ENCODE data around the gene AGBL1. TPM values are rescaled to one million over a fixed set of nuclear protein-coding genes. Genes with fewer than 3 reads are reported as not detected.

AGBL1 gene
- total and polyA plus RNA-seq, 2 experiments from 2014 or later: 0.03 TPM; not detected in 1

GRCh38 chr15:86802244-86802643 is 722.6 kb downstream of the AGBL1 start:
- H3K9me2 ChIP-seq (ENCODE audit: insufficient read depth): no peaks in the 10 kb centered on the region
- no peaks in the 10 kb centered on the region for H3K4me1 Mint-ChIP-seq
- H3K9me3 Mint-ChIP-seq: no peaks in the 10 kb centered on the region
- H3K27me3 ChIP-seq (ENCODE audit: insufficient read depth): no peaks in the 10 kb centered on the region
- H3K27me3 Mint-ChIP-seq (ENCODE audit: insufficient read depth, low read depth, poor library complexity): peaks cover 3% of the 10 kb centered on the region
- ATAC-seq (no peak), DNase-seq (ENCODE audit: low spot score) (no peak)
- H2AFZ ChIP-seq: no peak overlapping the region
- no peaks in the 10 kb centered on the region for H3K36me3 ChIP-seq (ENCODE audit: insufficient read depth)
- H3K4me3 ChIP-seq: no peak overlapping the region
- no peak overlapping the region for H3K27ac Mint-ChIP-seq
- no peaks in the 10 kb centered on the region for H3F3A ChIP-seq (replicated peaks; ENCODE audit: low read depth)
- H3K79me2 ChIP-seq (replicated peaks; ENCODE audit: insufficient read depth): no peaks in the 10 kb centered on the region
- no peak overlapping the region for H3K4me3 Mint-ChIP-seq
- H3K27ac ChIP-seq (ENCODE audit: low read depth): no peak overlapping the region
- H3K36me3 Mint-ChIP-seq (ENCODE audit: low read depth): no peaks in the 10 kb centered on the region
- TF ChIP-seq CTCF (conservative IDR thresholded peaks at IDR 0.05; ENCODE audit: low read depth in 2 of 2) (no peak), EZH2 (IDR thresholded peaks at IDR 0.05; ENCODE audit: low read depth, unreplicated experiment) (no peak), ZNF114 (CRISPR knock-in tag; IDR thresholded peaks at IDR 0.05) (no peak)
- H4K20me1 ChIP-seq (replicated peaks; ENCODE audit: insufficient read depth): no peaks in the 10 kb centered on the region
- no peak overlapping the region for H3K4me2 ChIP-seq
- H3K4me1 ChIP-seq (ENCODE audit: insufficient read depth): no peaks in the 10 kb centered on the region

GRCh38 chr15:86804406-86804805 is 724.7 kb downstream of the AGBL1 start:
- Histone ChIP-seq H3F3A (replicated peaks; ENCODE audit: low read depth) (no peaks in the 10 kb centered on the region), H3K4me1 (ENCODE audit: insufficient read depth) (no peaks in the 10 kb centered on the region), H3K27me3 (ENCODE audit: insufficient read depth) (no peaks in the 10 kb centered on the region), H2AFZ (no peak overlapping the region), H3K9me2 (ENCODE audit: insufficient read depth) (no peaks in the 10 kb centered on the region), H3K36me3 (ENCODE audit: insufficient read depth) (no peaks in the 10 kb centered on the region), H3K4me3 (no peak overlapping the region), H4K20me1 (replicated peaks; ENCODE audit: insufficient read depth) (no peaks in the 10 kb centered on the region), H3K79me2 (replicated peaks; ENCODE audit: insufficient read depth) (no peaks in the 10 kb centered on the region), H3K4me2 (no peak overlapping the region), H3K27ac (ENCODE audit: low read depth) (no peak overlapping the region)
- Mint-ChIP-seq H3K36me3 (ENCODE audit: low read depth) (no peaks in the 10 kb centered on the region), H3K4me1 (no peaks in the 10 kb centered on the region), H3K27ac (no peak overlapping the region), H3K27me3 (ENCODE audit: insufficient read depth, low read depth, poor library complexity) (peaks cover 3% of the 10 kb centered on the region), H3K9me3 (no peaks in the 10 kb centered on the region), H3K4me3 (no peak overlapping the region)
- no peak for DNase-seq (ENCODE audit: low spot score)
- ATAC-seq: no peak
- TF ChIP-seq REST (IDR thresholded peaks at IDR 0.05; ENCODE audit: unreplicated experiment): no peak
- no peak for TF ChIP-seq CREB1 (CRISPR knock-in tag; IDR thresholded peaks at IDR 0.05; ENCODE audit: low read depth)
- TF ChIP-seq NANOG (IDR thresholded peaks at IDR 0.05; ENCODE audit: borderline replicate concordance): no peak
- TF ChIP-seq CTCF (conservative IDR thresholded peaks at IDR 0.05; ENCODE audit: low read depth in 2 of 2): no peak
- no peak for TF ChIP-seq JUNB (IDR thresholded peaks at IDR 0.05; ENCODE audit: unreplicated experiment)
- TF ChIP-seq STAT1 (IDR thresholded peaks at IDR 0.05; ENCODE audit: unreplicated experiment): no peak
- no peak for TF ChIP-seq ETS1 (IDR thresholded peaks at IDR 0.05)

All from GM23338 (cell line).